Measurements from ENCODE around the gene LRRK1.

- TF ChIP-seq, protein P1, sequence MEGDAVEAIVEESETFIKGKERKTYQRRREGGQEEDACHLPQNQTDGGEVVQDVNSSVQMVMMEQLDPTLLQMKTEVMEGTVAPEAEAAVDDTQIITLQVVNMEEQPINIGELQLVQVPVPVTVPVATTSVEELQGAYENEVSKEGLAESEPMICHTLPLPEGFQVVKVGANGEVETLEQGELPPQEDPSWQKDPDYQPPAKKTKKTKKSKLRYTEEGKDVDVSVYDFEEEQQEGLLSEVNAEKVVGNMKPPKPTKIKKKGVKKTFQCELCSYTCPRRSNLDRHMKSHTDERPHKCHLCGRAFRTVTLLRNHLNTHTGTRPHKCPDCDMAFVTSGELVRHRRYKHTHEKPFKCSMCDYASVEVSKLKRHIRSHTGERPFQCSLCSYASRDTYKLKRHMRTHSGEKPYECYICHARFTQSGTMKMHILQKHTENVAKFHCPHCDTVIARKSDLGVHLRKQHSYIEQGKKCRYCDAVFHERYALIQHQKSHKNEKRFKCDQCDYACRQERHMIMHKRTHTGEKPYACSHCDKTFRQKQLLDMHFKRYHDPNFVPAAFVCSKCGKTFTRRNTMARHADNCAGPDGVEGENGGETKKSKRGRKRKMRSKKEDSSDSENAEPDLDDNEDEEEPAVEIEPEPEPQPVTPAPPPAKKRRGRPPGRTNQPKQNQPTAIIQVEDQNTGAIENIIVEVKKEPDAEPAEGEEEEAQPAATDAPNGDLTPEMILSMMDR (conservative IDR thresholded peaks at IDR 0.05; ENCODE audit: low read depth, low read length) = no peak
- TF ChIP-seq EZH2 (IDR thresholded peaks at IDR 0.05; ENCODE audit: low read length, unreplicated experiment) = no peak
- no peak for TF ChIP-seq EZH2phosphoT487 (IDR thresholded peaks at IDR 0.05; ENCODE audit: borderline replicate concordance, low read length)
Observed at GRCh38 chr15:101065570-101066221, 146.5 kb downstream of the LRRK1 start.
